ENCODE data around the gene PILRA. TPM values are rescaled to one million over a fixed set of nuclear protein-coding genes. Genes with fewer than 3 reads are reported as not detected.
A peak's percentile ranks its signal among the peaks of the same experiment; 100 is the strongest.

Gene PILRA
- total and polyA plus RNA-seq, 2 of the 13 experiments (the other 11 are each of a cell fraction or from before 2014, with no cell fraction given): 0.13 to 1.3 TPM

- TF ChIP-seq ZNF550 (CRISPR knock-in tag; IDR thresholded peaks at IDR 0.05; ENCODE audit: borderline replicate concordance): no peak
- TF ChIP-seq ATAD3A (CRISPR knock-in tag; IDR thresholded peaks at IDR 0.05): no peak
- TF ChIP-seq ISX (CRISPR knock-in tag; conservative IDR thresholded peaks at IDR 0.05): peak; percentile 92; the same call in 1 of the 2 replicates
- no peak for TF ChIP-seq AHR (CRISPR knock-in tag; IDR thresholded peaks at IDR 0.05)
- TF ChIP-seq THAP9 (CRISPR knock-in tag; IDR thresholded peaks at IDR 0.05; ENCODE audit: borderline replicate concordance): peak; percentile 79; the same call in 1 of the 2 replicates
- TF ChIP-seq ZNF589 (CRISPR knock-in tag; conservative IDR thresholded peaks at IDR 0.05): peak; percentile 43; the same call in 1 of the 2 replicates
- no peak for TF ChIP-seq CEBPB (IDR thresholded peaks at IDR 0.05; ENCODE audit: borderline replicate concordance, low read depth, low read length)
- peak; percentile 97 for TF ChIP-seq DRAP1 (CRISPR knock-in tag; IDR thresholded peaks at IDR 0.05)
- no peak for TF ChIP-seq RELA (CRISPR knock-in tag; IDR thresholded peaks at IDR 0.05)
- TF ChIP-seq MIER3 (CRISPR knock-in tag; IDR thresholded peaks at IDR 0.05; ENCODE audit: borderline replicate concordance): no peak; the same call in 1 of the 2 replicates
- TF ChIP-seq ARID3A (IDR thresholded peaks at IDR 0.05; ENCODE audit: low read depth, low read length): peak; percentile 13; the same call in 1 of the 2 replicates
- TF ChIP-seq ZNF432 (CRISPR knock-in tag; IDR thresholded peaks at IDR 0.05; ENCODE audit: borderline replicate concordance): no peak
- TF ChIP-seq ZNF564 (CRISPR knock-in tag; IDR thresholded peaks at IDR 0.05): peak; percentile 68; the same call in 1 of the 2 replicates
- no peak for TF ChIP-seq ZNF17 (CRISPR knock-in tag; IDR thresholded peaks at IDR 0.05)
- TF ChIP-seq SRF (IDR thresholded peaks at IDR 0.05; ENCODE audit: low read depth, low read length): no peak
- no peak for TF ChIP-seq ZNF784 (CRISPR knock-in tag; IDR thresholded peaks at IDR 0.05; ENCODE audit: borderline replicate concordance)
- 0 out of 2 replicates have a peak, but pooled peaks have one; percentile 18 for TF ChIP-seq JUN (CRISPR knock-in tag; IDR thresholded peaks at IDR 0.05)
- no peak for TF ChIP-seq ZNF124 (CRISPR knock-in tag; IDR thresholded peaks at IDR 0.05)
- peak; percentile 96 for TF ChIP-seq ZNF687 (CRISPR knock-in tag; IDR thresholded peaks at IDR 0.05)
Measured at GRCh38 chr7:100428199-100428966, 55.1 kb downstream of the PILRA start, which contains the start of gene ZCWPW1 (continued).

Measured in HepG2 (cell line).